ENCODE data around the gene RALGPS1.

The RALGPS1 gene

DNA sequence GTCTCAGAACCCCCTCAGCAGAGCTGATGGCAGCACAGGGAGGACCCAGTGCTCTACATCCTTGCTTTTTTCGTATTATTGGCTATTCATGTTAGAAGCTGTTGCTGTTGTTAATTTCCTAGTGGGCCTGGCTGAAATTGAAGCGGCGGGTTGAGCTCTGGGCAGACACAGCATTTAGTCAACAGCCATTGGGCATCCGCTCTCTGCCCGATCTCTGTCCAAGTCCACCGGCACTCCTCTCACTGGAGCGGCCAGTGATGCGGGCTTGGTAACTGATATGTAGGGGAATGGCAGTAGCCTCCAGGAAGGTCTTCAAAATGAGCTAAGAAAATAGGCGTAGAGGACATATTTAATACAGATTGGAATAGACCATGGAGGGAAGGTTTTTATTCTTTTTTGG lies 348.7 kb downstream of the RALGPS1 start:
- no peak for DNase-seq (ENCODE audit: low spot score)

GRCh38 chr9:127263664-127264063 lies 349.1 kb downstream of the RALGPS1 start:
- no peak for DNase-seq (ENCODE audit: low spot score)

GRCh38 chr9:127264462-127265219 lies 350.1 kb downstream of the RALGPS1 start, which contains the start of gene GARNL3:
TSS of gene GARNL3 (plus strand) at chr9:127264774. CDS start at chr9:127264878, 104 bp downstream.
- DNase-seq (ENCODE audit: low spot score): no peak

- no peak for DNase-seq (ENCODE audit: low spot score)
Observed at GRCh38 chr9:127267793-127268525, 353.4 kb downstream of the RALGPS1 start.

GRCh38 chr9:127269449-127269848 lies 354.9 kb downstream of the RALGPS1 start:
- DNase-seq (ENCODE audit: low spot score): no peak

All from AG08395 (cell line).